Measurements from ENCODE around the gene DLX3.

- TF ChIP-seq POLR2A (IDR thresholded peaks at IDR 0.05): no peak
- peak; percentile 97 for TF ChIP-seq CTCF (IDR thresholded peaks at IDR 0.05)
These were observed 1.7 kb upstream of the DLX3 start for GRCh38 chr17:49996495-49997300.

All from prostate gland (tissue), 2 donors.